ENCODE measurements around the gene PIAS4.
"Not testable (repeated sequence)": the region's sequence is repeated elsewhere in the genome, so short reads cannot be mapped to it uniquely, and the experiment has no call there.

The PIAS4 gene, protein sequence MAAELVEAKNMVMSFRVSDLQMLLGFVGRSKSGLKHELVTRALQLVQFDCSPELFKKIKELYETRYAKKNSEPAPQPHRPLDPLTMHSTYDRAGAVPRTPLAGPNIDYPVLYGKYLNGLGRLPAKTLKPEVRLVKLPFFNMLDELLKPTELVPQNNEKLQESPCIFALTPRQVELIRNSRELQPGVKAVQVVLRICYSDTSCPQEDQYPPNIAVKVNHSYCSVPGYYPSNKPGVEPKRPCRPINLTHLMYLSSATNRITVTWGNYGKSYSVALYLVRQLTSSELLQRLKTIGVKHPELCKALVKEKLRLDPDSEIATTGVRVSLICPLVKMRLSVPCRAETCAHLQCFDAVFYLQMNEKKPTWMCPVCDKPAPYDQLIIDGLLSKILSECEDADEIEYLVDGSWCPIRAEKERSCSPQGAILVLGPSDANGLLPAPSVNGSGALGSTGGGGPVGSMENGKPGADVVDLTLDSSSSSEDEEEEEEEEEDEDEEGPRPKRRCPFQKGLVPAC

GRCh38 chr19:4007021-4007835 lies at the start of gene PIAS4:
Gene PIAS4, plus strand, starts transcription at chr19:4007736. Its CDS starts 25 bp downstream, at chr19:4007761.
- DNase-seq (ENCODE audit: low read depth in 2 of 2) = peak; percentile 88 to 96

GRCh38 chr19:3958836-3959765 lies 48.4 kb upstream of the PIAS4 start:
- no peak for DNase-seq (ENCODE audit: low read depth in 2 of 2)

GRCh38 chr19:3959766-3960131 lies 47.8 kb upstream of the PIAS4 start:
- DNase-seq (ENCODE audit: low read depth in 2 of 2) = no peak

- DNase-seq (ENCODE audit: low read depth in 2 of 2) = no peak
Observed at GRCh38 chr19:3961007-3961406, 46.5 kb upstream of the PIAS4 start.

GRCh38 chr19:3963458-3964255 lies 43.9 kb upstream of the PIAS4 start:
- no peak for DNase-seq (ENCODE audit: low read depth in 2 of 2)

DNA sequence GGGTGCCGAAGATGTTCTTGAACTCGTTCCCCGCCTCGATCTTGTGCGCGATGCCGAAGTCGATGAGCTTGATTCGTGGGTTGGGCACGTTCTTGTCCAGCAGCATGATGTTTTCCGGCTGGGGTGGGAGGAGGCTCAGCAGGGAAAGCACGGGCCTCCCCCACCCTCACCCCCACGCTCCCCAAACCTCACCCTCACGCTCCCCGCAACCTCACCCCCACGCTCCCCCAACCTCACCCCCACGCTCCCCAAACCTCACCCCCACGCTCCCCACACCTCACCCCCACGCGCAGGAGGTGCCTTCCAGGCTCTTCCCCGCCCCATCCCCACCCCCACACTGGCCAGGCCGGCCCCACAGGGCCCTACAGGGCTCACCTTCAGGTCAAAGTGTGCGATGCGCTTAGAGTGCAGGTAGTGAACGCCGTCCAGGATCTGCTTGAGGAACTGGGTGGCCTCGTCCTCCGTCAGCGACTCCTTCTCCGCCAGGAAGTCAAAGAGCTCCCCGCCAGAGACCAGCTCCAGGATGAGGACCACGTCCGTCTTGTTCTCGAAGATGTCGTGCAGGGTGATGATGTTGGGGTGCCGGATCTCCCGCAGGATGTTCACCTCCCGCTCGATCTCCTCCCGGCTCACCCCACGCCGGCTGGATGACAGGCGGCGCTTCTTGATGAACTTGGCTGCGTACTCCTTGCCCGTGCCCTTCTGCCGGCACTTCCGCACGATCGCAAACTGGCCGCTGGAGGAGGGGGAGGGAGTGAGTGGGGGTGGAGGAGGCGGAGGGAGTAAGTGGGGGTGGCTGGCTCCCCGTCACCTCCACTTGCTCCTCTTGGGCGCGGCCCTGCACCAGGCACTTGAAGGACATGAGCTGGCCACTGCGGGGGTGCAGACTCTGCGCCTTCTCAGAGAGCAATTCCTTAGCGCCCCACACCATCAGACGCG lies 43.0 kb upstream of the PIAS4 start:
- no peak for DNase-seq (ENCODE audit: low read depth in 2 of 2)

DNA sequence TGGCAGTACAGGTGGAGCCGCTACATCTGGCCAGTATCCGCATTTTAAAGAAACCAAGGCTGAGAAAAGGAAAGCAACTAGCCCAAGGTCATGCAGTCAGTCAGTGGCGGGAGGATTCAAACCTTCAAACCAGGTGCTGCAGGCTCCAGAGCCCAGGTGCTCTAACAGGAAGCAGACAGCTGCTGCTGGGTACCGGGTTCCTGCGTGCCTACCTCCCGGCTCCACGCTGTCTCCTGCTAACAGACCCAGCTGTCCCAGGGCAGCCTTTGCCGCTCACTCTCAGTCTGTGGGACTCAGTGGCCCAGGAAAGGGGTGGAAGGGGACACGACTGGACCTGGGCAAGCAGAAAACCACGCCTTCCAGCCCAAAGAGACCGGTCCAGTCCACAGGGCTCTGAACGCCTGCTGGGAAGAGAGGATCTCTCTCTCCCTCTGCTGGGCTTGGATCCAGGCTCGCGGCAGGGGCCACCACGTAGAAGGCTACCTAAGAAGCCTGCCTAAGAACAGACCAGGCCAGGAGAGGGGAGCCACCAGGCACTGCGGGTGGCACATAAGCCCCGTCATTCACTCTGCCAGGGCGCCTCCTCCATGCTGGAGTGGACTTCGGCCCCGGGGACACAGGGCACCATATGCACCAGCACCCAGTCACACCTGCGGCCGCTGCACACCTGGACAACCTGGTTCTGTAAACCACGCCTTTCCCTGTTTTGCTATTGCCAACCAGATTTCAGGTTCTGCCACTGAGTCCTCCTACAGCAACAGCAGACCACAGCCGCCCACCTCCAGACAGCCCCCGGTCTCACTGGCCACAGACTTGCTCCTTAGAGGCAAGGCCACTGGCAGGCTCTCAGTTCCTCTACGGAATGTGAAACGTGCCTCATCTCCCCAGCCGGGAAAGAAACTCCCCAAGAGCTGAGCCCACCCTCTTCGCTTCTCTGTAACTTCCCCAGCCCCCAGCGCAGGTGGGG lies 41.2 kb upstream of the PIAS4 start:
- no peak for DNase-seq (ENCODE audit: low read depth in 2 of 2)

- not testable (repeated sequence) for DNase-seq (ENCODE audit: low read depth in 2 of 2)
Observed at GRCh38 chr19:3967983-3968382, 39.6 kb upstream of the PIAS4 start.

DNA sequence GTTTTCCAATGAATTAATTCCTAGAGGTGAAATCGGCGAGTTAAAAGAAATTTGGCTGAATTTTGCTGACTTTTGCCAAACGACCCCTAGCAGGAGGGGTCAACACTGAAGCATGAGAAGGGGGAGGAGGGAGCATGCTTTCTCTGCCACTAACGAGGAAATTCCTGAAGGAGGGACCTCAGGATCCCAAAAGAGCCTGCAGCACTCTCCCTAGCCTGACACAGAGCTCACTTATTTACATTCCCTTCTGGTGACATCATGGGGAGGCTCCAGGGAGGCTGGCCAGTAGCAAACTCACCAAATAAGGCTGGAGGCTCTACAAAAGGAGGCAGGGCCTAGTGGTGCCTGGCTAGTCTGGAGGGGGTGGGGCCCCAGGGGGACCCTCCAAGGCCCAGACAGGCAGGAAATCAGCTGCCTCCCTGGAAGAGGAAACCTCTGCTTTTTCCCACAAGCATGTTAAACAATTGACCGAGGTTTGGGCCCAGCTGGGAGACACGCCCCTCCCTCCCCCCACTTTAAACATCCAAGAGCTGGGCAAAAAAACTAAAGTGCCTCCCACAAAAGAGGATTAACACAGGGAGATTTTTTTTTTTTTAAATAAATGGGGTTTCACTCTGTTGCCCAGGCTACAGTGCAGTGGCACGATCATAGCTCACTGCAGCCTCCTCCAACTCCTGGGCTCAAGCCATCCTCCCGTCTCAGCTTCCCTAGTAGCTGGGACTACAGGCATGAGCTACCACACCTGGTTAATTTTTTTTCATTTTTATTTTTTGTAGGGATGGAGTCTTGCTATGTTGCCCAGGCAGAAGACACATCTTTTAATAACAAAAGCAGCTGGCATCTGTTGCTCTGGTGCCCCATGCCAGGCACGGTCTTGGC lies 38.7 kb upstream of the PIAS4 start:
- DNase-seq (ENCODE audit: low read depth in 2 of 2) = no peak

DNA sequence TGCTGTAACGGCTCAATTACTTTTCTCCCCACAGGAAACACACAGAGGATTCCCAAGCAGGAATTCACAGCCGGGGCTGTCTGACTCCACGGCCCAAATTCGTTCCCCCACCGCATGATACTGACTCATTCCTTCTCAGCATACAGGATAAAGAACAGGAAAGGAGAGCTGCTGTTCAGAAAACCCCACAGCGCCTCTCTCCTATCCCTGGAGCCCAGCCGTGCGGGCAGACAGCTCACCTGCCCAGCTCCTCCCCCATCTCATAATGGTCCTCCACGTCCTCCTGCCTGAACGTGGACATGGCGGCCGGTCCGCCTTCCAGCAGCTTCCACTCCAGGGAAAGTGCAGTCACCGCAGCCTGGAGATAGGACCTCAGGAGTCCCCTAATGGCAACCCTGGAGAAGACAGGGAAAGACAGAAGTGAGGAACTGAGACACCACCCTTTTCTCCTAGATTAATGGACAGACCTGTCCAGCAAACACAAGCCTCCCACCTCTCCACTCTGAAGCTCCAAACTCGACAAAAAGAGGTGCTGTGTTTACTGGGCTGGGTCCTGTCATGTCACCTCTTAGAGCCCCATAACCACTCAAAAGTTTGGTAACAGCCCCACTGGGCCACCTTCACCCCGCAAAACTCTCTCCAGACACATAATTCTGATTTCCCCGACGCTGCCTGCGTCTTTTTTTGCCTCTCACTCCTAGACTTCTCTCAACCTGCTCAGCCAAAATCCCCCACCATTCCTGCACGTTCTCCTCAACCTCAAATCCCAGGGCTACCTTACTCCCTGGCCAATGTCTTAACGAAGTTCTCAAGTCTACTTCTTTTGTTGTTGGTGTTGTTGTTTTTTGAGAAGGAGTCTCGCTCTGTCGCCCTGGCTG lies 37.9 kb upstream of the PIAS4 start:
- no peak for DNase-seq (ENCODE audit: low read depth in 2 of 2)

- DNase-seq (ENCODE audit: low read depth in 2 of 2) = no peak
Observed at GRCh38 chr19:3970313-3970807, 37.2 kb upstream of the PIAS4 start.

DNA sequence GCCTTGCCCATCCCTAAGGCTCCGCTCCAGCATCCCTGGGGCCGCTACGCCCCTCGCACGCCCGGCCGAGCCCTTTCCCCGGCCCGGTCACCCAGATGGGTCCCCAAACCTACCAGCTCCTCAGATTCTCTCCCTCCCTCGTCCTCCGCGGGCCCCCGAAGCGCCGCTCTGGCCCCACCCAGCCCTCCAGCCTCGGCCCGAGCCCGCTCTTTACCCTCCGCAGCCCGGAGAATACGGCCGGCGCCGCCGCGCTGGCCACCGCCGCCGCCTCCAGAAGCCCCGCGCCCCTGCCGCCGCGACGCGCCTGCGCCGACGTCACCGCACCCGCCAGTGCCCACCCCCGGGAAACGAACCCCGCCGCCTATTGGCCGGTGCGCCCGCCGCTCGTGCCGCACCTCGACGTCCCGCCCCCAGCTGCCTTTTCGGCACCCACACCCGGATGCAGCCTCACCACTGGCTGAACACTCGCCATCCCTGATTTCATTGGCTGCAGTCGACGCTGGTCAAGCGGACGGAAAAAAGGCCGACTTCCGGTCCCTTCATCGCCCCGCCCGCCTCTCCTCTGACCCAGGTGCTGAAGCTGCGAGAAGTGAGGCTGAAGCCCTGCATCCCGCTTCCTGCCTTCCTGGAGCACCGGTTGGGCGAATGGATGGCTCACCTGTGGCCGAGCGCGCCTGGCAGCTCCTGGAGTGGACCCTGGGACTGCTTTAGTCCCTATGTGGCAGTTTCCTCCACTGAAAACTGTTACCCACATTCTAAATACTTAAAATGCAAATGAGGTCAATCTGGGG lies 36.5 kb upstream of the PIAS4 start, which contains the start of gene DAPK3:
TSS of gene DAPK3 (minus strand) at position 292 of the 791 bp plus-strand sequence. CDS start 1,364 bp downstream, outside the sequence.
- DNase-seq (ENCODE audit: low read depth in 2 of 2) = peak; percentile 79 to 93

DNA sequence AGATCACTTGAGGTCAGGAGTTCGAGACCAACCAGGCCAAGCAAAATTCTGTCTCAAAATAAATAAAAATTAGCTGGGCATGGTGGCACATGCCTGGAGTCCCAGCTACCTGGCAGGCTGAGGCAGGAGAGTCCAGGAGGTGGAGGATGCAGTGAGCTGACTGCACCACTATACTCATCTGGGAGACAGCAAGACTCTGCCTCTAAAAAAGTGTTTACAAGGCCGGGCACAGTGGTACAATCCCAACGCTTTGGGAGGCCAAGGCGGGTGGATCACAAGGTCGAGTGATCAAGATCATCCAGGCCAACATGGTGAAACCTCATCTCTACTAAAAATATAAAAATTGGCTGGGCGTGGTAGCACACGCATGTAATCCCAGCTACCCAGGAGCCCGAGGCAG lies 32.4 kb upstream of the PIAS4 start:
- DNase-seq (ENCODE audit: low read depth in 2 of 2) = no peak

DNA sequence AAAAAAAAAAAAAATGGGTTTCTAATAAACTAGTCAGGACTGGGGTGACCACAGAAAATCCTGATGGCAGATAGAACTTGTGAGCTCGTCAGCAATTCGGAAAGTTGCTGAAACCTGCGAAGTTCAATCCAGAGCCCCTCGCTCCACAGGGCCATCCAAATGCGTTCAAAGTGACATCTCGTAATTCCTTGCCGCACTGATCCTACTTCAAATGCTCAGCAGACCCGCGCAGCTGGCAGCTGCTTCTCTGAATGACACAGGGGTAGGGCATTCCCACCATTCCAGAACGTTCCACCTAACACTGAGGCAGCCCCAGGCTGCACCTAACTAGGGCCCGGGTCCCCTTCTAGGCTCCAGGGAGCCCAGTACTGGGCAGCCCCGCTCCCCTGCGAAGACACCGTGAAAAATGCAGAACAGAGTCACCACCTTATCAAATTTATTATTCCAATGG lies 31.9 kb upstream of the PIAS4 start:
- DNase-seq (ENCODE audit: low read depth in 2 of 2) = no peak
